Adrenal gland (tissue), 5 donors: ENCODE measurements around the gene ANTXRL.

Experiments
- POLR2A ChIP-seq, 2 donors: fragments of 450-650 bp; IDR thresholded peaks; one replicate each; pipeline ENCODE4 v1.6.1; 2017; ENCODE audit warnings: antibody characterized with exemption in 2 of 2, mild to moderate bottlenecking in 2 of 2, moderate library complexity in 1 of 2
- TF ChIP-seq, protein P1 (sequence below), 6 experiments: fragments of 450-650 bp in 4 of 6; fragments of 200-600 bp in 2 of 6; sonication (generic) in 1 of 6; IDR thresholded peaks; 1 replicate in 5 of 6; 2 replicates in 1 of 6; pipeline versions ENCODE4 v1.5.1 to v1.8.0; 2016 to 2021; ENCODE audit warnings: antibody characterized with exemption in 6 of 6, mild to moderate bottlenecking in 2 of 6, moderate library complexity in 1 of 6
- donor health status: DM: no; HTN: no; CAD: no.

GRCh38 chr10:46312953-46313352 is 26.2 kb downstream of the ANTXRL start:
- TF ChIP-seq, protein P1, sequence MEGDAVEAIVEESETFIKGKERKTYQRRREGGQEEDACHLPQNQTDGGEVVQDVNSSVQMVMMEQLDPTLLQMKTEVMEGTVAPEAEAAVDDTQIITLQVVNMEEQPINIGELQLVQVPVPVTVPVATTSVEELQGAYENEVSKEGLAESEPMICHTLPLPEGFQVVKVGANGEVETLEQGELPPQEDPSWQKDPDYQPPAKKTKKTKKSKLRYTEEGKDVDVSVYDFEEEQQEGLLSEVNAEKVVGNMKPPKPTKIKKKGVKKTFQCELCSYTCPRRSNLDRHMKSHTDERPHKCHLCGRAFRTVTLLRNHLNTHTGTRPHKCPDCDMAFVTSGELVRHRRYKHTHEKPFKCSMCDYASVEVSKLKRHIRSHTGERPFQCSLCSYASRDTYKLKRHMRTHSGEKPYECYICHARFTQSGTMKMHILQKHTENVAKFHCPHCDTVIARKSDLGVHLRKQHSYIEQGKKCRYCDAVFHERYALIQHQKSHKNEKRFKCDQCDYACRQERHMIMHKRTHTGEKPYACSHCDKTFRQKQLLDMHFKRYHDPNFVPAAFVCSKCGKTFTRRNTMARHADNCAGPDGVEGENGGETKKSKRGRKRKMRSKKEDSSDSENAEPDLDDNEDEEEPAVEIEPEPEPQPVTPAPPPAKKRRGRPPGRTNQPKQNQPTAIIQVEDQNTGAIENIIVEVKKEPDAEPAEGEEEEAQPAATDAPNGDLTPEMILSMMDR (IDR thresholded peaks at IDR 0.05) = no peak
- no peak for TF ChIP-seq POLR2A (IDR thresholded peaks at IDR 0.05)
